ENCODE data around the gene HFM1.

HFM1 gene

DNA sequence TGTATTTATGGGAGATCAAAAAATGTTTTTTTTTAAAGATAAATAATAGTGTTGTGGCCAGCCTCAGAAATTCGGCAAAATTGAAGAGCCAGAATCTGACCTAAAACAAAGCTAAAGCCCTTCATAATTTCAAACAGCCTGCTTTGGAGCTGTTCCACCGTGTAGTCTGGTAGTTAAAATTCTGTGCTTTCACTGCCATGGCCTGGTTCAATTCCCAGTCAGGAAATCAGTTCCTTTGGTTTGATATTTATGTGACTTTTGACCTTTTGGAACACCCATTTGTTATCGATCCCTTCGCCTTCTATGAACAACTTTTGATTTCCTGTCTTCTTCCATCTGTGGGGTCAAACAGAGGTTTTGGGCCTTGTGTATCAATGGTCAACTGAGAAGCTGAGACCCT is 179.8 kb downstream of the HFM1 start:
- DNase-seq: no peak

DNA sequence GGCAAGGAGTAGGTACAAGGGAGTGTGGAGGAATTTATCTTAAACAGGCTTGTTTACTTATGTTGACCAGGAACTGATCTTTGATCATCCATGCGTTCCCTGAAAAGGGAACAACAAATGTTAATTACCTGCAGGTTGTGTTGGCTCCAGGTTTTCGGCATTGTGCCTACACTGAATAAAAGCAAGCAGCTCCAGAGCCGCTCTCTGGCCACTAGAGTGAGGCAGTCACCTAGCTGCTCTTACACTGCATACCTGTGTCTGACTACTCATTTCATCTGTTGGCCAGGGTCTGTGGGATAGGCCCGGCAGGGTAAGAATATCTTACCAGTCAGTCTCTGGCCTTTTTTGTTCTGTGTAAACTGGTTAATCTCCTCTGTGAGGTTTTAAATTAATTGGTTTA is 183.6 kb downstream of the HFM1 start:
- no peak for DNase-seq

DNA sequence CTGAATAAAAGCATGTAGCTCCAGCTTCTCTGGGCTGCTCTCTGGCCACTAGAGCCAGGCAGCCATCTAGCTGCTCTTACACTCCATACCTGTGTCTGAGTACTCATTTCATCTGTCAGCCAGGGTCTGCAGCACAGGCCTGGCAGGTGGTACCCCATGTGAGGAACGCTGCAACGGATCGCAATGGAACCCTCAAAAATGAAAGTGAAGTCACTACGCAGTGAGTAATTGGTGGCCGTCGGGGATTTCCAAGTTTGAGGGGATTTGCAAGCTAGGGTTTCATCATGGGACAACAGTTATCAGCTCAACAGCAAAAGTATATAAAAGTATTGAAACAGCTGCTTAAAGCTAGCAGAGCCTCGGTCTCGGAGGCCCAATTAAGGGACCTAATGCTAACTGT is 186.7 kb downstream of the HFM1 start:
- DNase-seq: no peak
